Osteocyte (in vitro differentiated cells): Measurements from ENCODE around the gene SNCG. TPM values are rescaled to one million over a fixed set of nuclear protein-coding genes. Genes with fewer than 3 reads are reported as not detected.

Source experiments
- DNase-seq: peaks from one replicate; pipeline ENCODE4 v3.0.0; 2021; ENCODE audit warnings: mixed read lengths; ENCODE audit not compliant: unreplicated experiment; ENCODE audit errors: extremely low spot score
- H3K27ac Mint-ChIP-seq: one replicate; pipeline ENCODE4 v1.8.0; 2021; ENCODE audit warnings: mild to moderate bottlenecking, mixed read lengths; ENCODE audit not compliant: unreplicated experiment
- H3K27me3 Mint-ChIP-seq: one replicate; pipeline ENCODE4 v1.8.0; 2021; ENCODE audit warnings: mixed read lengths; ENCODE audit not compliant: unreplicated experiment
- H3K36me3 Mint-ChIP-seq: one replicate; pipeline ENCODE4 v1.8.0; 2021; ENCODE audit warnings: mixed read lengths; ENCODE audit not compliant: unreplicated experiment
- H3K4me1 Mint-ChIP-seq: one replicate; pipeline ENCODE4 v1.8.0; 2021; ENCODE audit warnings: mixed read lengths; ENCODE audit not compliant: unreplicated experiment
- H3K4me3 Mint-ChIP-seq: one replicate; pipeline ENCODE4 v1.8.0; 2021; ENCODE audit warnings: mild to moderate bottlenecking, moderate library complexity, mixed read lengths; ENCODE audit not compliant: unreplicated experiment
- H3K9me3 Mint-ChIP-seq: one replicate; pipeline ENCODE4 v1.8.0; 2021; ENCODE audit warnings: mixed read lengths; ENCODE audit not compliant: unreplicated experiment
- CTCF ChIP-seq: fragments of 200-600 bp; sonication (generic); IDR thresholded peaks from 2 replicates; pipeline ENCODE4 v1.5.0; 2021; ENCODE audit warnings: antibody characterized with exemption, mild to moderate bottlenecking, moderate library complexity
- total RNA-seq: library from RNA; stranded (reverse); gene quantifications from 2 replicates; pipeline ENCODE4 v1.2.1, GENCODE V29; 2021

SNCG gene
- total RNA-seq, 1 donor from 2014 or later, result not detected

- Mint-ChIP-seq H3K4me3 (no peak overlapping the region), H3K4me1 (peaks cover 40% of the 10 kb centered on the region), H3K36me3 (no peaks in the 10 kb centered on the region), H3K9me3 (no peaks in the 10 kb centered on the region), H3K27me3 (no peaks in the 10 kb centered on the region), H3K27ac (peak overlapping the region; percentile 97)
- no peak for DNase-seq
- no peak for TF ChIP-seq CTCF
These were observed 10.6 kb downstream of the SNCG start for GRCh38 chr10:86968994-86969355.

DNA sequence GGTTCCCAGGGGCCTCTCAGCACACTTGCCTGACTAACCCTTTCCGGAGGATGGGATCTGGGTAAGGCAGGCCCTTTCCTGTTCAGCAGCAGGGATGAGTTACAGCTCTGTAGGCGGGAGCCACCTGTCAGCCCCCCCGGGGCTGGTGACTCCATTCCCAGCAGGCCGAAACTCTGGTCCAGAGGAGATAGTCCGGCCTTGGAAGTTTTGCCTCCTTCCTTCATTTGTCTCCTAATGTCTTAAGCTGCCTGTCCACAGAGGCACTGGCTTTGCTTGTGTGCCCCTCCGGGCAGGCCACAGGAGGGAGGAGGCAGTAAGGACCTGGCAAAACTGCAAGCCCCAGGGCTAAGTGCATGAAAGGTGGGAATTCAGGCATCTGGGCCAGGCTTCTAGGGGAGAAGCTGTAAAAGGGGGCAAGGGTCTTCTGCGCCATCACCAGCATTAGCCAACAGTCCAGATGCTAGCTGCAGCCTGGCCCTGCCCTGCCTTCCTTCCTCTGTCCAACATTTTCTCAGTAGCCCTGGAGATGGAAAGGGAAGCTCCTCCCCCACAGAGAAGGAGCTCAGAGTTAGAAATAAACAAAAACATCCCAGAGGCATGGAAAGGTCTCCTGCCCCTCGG lies 11.1 kb downstream of the SNCG start:
- Mint-ChIP-seq H3K27ac (peak overlapping the region; percentile 97), H3K9me3 (no peaks in the 10 kb centered on the region), H3K27me3 (no peaks in the 10 kb centered on the region), H3K36me3 (no peaks in the 10 kb centered on the region), H3K4me3 (no peak overlapping the region), H3K4me1 (peaks cover 45% of the 10 kb centered on the region)
- peak; percentile 69 for DNase-seq
- no peak for TF ChIP-seq CTCF

DNA sequence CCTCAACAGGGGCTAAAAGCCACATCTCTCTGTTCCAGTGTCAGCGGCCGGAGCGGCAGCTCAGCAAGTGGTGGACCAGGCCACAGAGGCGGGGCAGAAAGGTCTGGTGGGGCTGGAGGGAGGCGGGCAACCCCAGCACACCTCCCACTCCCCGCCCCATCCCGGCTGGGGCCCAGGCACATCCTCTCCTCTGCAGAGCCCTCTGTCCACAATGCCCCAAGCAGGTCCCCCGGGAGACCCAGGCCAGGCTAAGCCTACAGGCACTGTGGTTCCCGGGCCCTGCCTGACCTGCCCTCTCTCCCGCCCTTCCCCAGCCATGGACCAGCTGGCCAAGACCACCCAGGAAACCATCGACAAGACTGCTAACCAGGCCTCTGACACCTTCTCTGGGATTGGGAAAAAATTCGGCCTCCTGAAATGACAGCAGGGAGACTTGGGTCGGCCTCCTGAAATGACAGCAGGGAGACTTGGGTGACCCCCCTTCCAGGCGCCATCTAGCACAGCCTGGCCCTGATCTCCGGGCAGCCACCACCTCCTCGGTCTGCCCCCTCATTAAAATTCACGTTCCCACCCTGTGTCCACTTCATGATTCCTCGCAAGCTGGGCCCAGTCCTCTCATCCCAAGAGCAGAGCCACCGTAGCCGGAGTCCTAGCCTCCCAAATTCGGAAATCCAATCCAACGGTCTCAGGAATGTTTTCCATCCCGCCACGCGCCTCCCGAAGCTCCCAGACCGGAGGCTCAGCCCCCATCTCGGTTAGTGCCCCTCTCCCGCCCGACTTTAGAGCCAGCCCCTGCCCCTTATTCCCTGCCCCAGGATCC lies 12.0 kb downstream of the SNCG start:
- Mint-ChIP-seq H3K4me3 (peak overlapping the region; percentile 78), H3K27me3 (no peaks in the 10 kb centered on the region), H3K9me3 (no peaks in the 10 kb centered on the region), H3K27ac (peak overlapping the region; percentile 97), H3K36me3 (no peaks in the 10 kb centered on the region), H3K4me1 (peaks cover 48% of the 10 kb centered on the region)
- no peak for TF ChIP-seq CTCF
- DNase-seq, result peak; percentile 85

GRCh38 chr10:86970982-86971231 lies 12.5 kb downstream of the SNCG start:
- Mint-ChIP-seq H3K4me1 (peaks cover 48% of the 10 kb centered on the region), H3K27ac (peak overlapping the region; percentile 97), H3K27me3 (no peaks in the 10 kb centered on the region), H3K4me3 (peak overlapping the region; percentile 78), H3K36me3 (no peaks in the 10 kb centered on the region), H3K9me3 (no peaks in the 10 kb centered on the region)
- no peak for TF ChIP-seq CTCF
- no peak for DNase-seq

- Mint-ChIP-seq H3K27me3 (no peaks in the 10 kb centered on the region), H3K4me3 (peak overlapping the region; percentile 78), H3K9me3 (no peaks in the 10 kb centered on the region), H3K27ac (peak overlapping the region; percentile 97), H3K36me3 (no peaks in the 10 kb centered on the region), H3K4me1 (peaks cover 43% of the 10 kb centered on the region)
- peak; percentile 95 for DNase-seq
- TF ChIP-seq CTCF, result no peak
These were observed 13.0 kb downstream of the SNCG start for GRCh38 chr10:86971232-86971991.
